Measurements from ENCODE around the gene PLPP6. TPM values are rescaled to one million over a fixed set of nuclear protein-coding genes. Genes with fewer than 3 reads are reported as not detected.
A peak's percentile ranks its signal among the peaks of the same experiment; 100 is the strongest.

The PLPP6 gene
- total and polyA plus RNA-seq, 2 donors (not counting 3 experiments of a cell fraction or from before 2014, with no cell fraction given), result 6.3 to 6.4 TPM

DNA sequence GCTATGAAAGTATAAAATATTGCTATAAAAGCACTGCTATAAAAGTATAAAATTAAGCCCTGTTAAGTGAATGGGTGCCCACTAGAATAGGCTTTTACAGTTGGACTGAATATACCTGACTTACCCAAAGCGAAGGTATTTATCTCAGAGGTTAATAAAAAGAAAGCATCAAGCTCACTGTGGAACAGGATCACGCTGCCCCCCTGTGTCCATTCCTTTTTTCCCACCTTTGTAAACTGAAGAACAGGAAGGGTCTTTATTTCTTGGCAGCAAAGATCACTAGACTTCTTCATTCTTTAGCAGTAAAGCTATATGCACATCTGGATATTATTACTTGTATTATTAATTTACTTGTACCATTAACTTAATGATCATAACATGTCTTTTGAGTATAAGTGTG lies 22.1 kb upstream of the PLPP6 start:
- H3K9me1 ChIP-seq (replicated peaks; ENCODE audit: control insufficient read depth, extremely low read depth, insufficient read depth, low read length), result no peaks in the 10 kb centered on the region
- H3K4me2 ChIP-seq (ENCODE audit: insufficient read depth, low read length), result no peak overlapping the region
- no peaks in the 10 kb centered on the region for H4K20me1 ChIP-seq (replicated peaks; ENCODE audit: control insufficient read depth, extremely low read depth, insufficient read depth, low read length)
- no TSS peak for BruUV-seq (replicated peaks)
- peak; percentile 89 for FAIRE-seq
- H3K4me1 ChIP-seq (ENCODE audit: control insufficient read depth, extremely low read depth, insufficient read depth, low read length), result no peaks in the 10 kb centered on the region
- no peaks in the 10 kb centered on the region for H3K27me3 ChIP-seq (ENCODE audit: control insufficient read depth in 2 of 2, insufficient read depth in 2 of 2, low read length in 2 of 2)
- no peaks in the 10 kb centered on the region for H3K36me3 ChIP-seq (ENCODE audit: control insufficient read depth in 2 of 2, extremely low read depth in 1 of 2, insufficient read depth in 2 of 2, low read length in 2 of 2)
- peak; percentile 64 for DNase-seq (ENCODE audit: low read depth, low spot score)
- CTCF ChIA-PET, result interaction anchor here (0.7 to 4.1 kb wide), 30 partner anchors 8 to 1783 kb away, joined by 3 to 114 read pairs (median 5); partner anchors contain the start of genes CDC37L1, PLPP6, SLC1A1 and SPATA6L
- H2AFZ ChIP-seq (ENCODE audit: low read depth, low read length), result no peak overlapping the region
- H3K27ac ChIP-seq (ENCODE audit: insufficient read depth, low read depth, low read length), result no peak overlapping the region
- H3K9me3 ChIP-seq (replicated peaks; ENCODE audit: control insufficient read depth, insufficient read depth, low read length), result no peaks in the 10 kb centered on the region
- no peak for TF ChIP-seq POLR2AphosphoS5 (IDR thresholded peaks at IDR 0.05; ENCODE audit: insufficient read depth, low read depth, low read length)
- TF ChIP-seq, protein P1, sequence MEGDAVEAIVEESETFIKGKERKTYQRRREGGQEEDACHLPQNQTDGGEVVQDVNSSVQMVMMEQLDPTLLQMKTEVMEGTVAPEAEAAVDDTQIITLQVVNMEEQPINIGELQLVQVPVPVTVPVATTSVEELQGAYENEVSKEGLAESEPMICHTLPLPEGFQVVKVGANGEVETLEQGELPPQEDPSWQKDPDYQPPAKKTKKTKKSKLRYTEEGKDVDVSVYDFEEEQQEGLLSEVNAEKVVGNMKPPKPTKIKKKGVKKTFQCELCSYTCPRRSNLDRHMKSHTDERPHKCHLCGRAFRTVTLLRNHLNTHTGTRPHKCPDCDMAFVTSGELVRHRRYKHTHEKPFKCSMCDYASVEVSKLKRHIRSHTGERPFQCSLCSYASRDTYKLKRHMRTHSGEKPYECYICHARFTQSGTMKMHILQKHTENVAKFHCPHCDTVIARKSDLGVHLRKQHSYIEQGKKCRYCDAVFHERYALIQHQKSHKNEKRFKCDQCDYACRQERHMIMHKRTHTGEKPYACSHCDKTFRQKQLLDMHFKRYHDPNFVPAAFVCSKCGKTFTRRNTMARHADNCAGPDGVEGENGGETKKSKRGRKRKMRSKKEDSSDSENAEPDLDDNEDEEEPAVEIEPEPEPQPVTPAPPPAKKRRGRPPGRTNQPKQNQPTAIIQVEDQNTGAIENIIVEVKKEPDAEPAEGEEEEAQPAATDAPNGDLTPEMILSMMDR (IDR thresholded peaks at IDR 0.05; ENCODE audit: extremely low read depth in 1 of 2, insufficient read depth in 1 of 2, low read depth in 1 of 2, low read length in 2 of 2), result peak; percentile 37 to 51
- intact Hi-C loops (cut with micrococcal nuclease), result loop anchor here (1.0 to 5.0 kb wide), 5 partner anchors 36 to 325 kb away; partner anchors contain the start of gene SLC1A1
- no peaks in the 10 kb centered on the region for H3K79me2 ChIP-seq (ENCODE audit: control insufficient read depth, insufficient read depth, low read length)
- dilution Hi-C loops (cut with MboI; ENCODE audit: extremely low pct_ligation_motif_present, low sequenced_read_pairs), result no loop called here
- H3K9ac ChIP-seq (replicated peaks; ENCODE audit: extremely low read depth, insufficient read depth, low read length), result no peak overlapping the region
- H3K4me3 ChIP-seq (replicated peaks in 1 of 3; ENCODE audit: insufficient read depth in 1 of 3, low read depth in 1 of 3, low read length in 3 of 3), result no peak overlapping the region
- POLR2A ChIA-PET, result no interaction called here

DNA sequence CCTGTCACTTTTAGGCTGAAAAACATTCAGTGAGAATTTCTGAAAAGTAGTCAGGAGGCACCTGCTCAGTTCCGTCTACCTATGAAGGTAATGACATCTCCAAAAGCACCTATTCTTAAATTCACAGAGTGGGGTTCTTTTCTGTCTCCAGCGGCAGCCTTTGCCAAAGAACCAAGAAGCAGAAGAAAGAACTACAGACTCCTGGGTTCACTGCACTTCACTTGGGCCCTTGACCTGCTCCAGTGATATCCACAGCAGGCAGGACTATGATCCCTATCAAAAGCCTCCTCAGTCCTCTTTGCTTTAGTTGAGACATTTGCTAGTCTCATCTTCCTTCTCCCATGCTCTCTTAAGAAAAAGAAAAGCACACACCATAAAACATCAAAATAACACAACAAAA lies 19.7 kb upstream of the PLPP6 start:
- no TSS peak for BruUV-seq (replicated peaks)
- POLR2A ChIA-PET, result no interaction called here
- Histone ChIP-seq H3K4me1 (ENCODE audit: control insufficient read depth, extremely low read depth, insufficient read depth, low read length) (no peaks in the 10 kb centered on the region), H3K4me3 (replicated peaks in 1 of 3; ENCODE audit: insufficient read depth in 1 of 3, low read depth in 1 of 3, low read length in 3 of 3) (no peak overlapping the region), H3K9me3 (replicated peaks; ENCODE audit: control insufficient read depth, insufficient read depth, low read length) (no peaks in the 10 kb centered on the region), H3K9me1 (replicated peaks; ENCODE audit: control insufficient read depth, extremely low read depth, insufficient read depth, low read length) (no peaks in the 10 kb centered on the region), H3K79me2 (ENCODE audit: control insufficient read depth, insufficient read depth, low read length) (no peaks in the 10 kb centered on the region), H4K20me1 (replicated peaks; ENCODE audit: control insufficient read depth, extremely low read depth, insufficient read depth, low read length) (no peaks in the 10 kb centered on the region), H3K4me2 (ENCODE audit: insufficient read depth, low read length) (no peak overlapping the region), H3K9ac (replicated peaks; ENCODE audit: extremely low read depth, insufficient read depth, low read length) (no peak overlapping the region), H3K27ac (ENCODE audit: insufficient read depth, low read depth, low read length) (no peak overlapping the region), H3K27me3 (ENCODE audit: control insufficient read depth in 2 of 2, insufficient read depth in 2 of 2, low read length in 2 of 2) (no peaks in the 10 kb centered on the region), H2AFZ (ENCODE audit: low read depth, low read length) (no peak overlapping the region), H3K36me3 (ENCODE audit: control insufficient read depth in 2 of 2, extremely low read depth in 1 of 2, insufficient read depth in 2 of 2, low read length in 2 of 2) (no peaks in the 10 kb centered on the region)
- dilution Hi-C loops (cut with MboI; ENCODE audit: extremely low pct_ligation_motif_present, low sequenced_read_pairs) (no loop called here), intact Hi-C loops (cut with micrococcal nuclease) (loop anchor here (5.0 kb wide), 2 partner anchors 85 to 150 kb away; partner anchors contain the start of gene SLC1A1)
- FAIRE-seq, result no peak
- CTCF ChIA-PET, result no interaction called here
- TF ChIP-seq MYC (IDR thresholded peaks at IDR 0.05; ENCODE audit: low read depth, low read length) (no peak), POLR2AphosphoS5 (IDR thresholded peaks at IDR 0.05; ENCODE audit: insufficient read depth, low read depth, low read length) (no peak)
- DNase-seq (ENCODE audit: low read depth, low spot score), result no peak
